Small intestine (tissue), 7 donors: ENCODE results near the gene CRCP. TPM values are rescaled to one million over a fixed set of nuclear protein-coding genes. Genes with fewer than 3 reads are reported as not detected.
"Not testable (repeated sequence)": the region's sequence is repeated elsewhere in the genome, so short reads cannot be mapped to it uniquely, and the experiment has no call there.

ENCODE experiments used
- DNase-seq, 2 donors: peaks; one replicate each; pipeline versions ENCODE4 v3.0.0 to v3.0.0-alpha.2; 2013
- FAIRE-seq: peaks from 2 replicates; lab custom pipeline; 2012; peaks lifted over from hg19 to GRCh38; lab: Jason Lieb, UNC
- H3K27ac ChIP-seq, 3 donors: one replicate each; pipeline ENCODE4 v1.5.1; 2013; ENCODE audit warnings: low read length in 2 of 3, mild to moderate bottlenecking in 2 of 3, control low read depth in 1 of 3, inconsistent platforms in 1 of 3, low read depth in 1 of 3, moderate library complexity in 1 of 3
- H3K27me3 ChIP-seq, 3 donors: one replicate each; pipeline ENCODE4 v1.6.1; 2013; ENCODE audit warnings: low read length in 3 of 3, inconsistent platforms in 1 of 3; ENCODE audit not compliant: control insufficient read depth in 3 of 3, insufficient read depth in 3 of 3
- H3K36me3 ChIP-seq, 3 donors: one replicate each; pipeline ENCODE4 v1.6.1; 2013; ENCODE audit warnings: low read length in 3 of 3, inconsistent platforms in 1 of 3, low read depth in 1 of 3, mild to moderate bottlenecking in 1 of 3, moderate library complexity in 1 of 3; ENCODE audit not compliant: control insufficient read depth in 3 of 3, insufficient read depth in 2 of 3
- H3K4me1 ChIP-seq, 3 donors: one replicate each; pipeline ENCODE4 v1.6.1; 2013; ENCODE audit warnings: low read length in 2 of 3, inconsistent platforms in 1 of 3, low read depth in 1 of 3, mild to moderate bottlenecking in 1 of 3, moderate library complexity in 1 of 3; ENCODE audit not compliant: control insufficient read depth in 3 of 3, insufficient read depth in 2 of 3
- H3K4me3 ChIP-seq, 3 donors: one replicate each; pipeline ENCODE4 v1.5.1; 2013; ENCODE audit warnings: low read length in 3 of 3, control low read depth in 1 of 3, inconsistent platforms in 1 of 3, low read depth in 1 of 3, mild to moderate bottlenecking in 1 of 3, moderate library complexity in 1 of 3
- H3K9me3 ChIP-seq, 2 donors: one replicate each; pipeline ENCODE4 v1.6.1; 2013; ENCODE audit warnings: low read depth in 1 of 2, low read length in 1 of 2; ENCODE audit not compliant: control insufficient read depth in 2 of 2, insufficient read depth in 1 of 2
- WGBS, 3 donors: extraction: QIAGEN DNeasy Blood & Tissue Kit; methylation state at CpG; one replicate each; pipeline ENCODE4 v1.1.7; 2013; 5-methylcytosine and 5-hydroxymethylcytosine counted together
- polyA plus RNA-seq, 4 donors: library from polyadenylated mRNA; stranded (reverse) in 3 of 4; unstranded in 1 of 4; fragments of 200-250 nt in 3 of 4; fragments of 120-200 nt in 1 of 4; gene quantifications; one replicate each; pipeline versions ENCODE4 v1.2.1 to v1.2.3, GENCODE V29; 2013
- donor health status: healthy with polysubstance abuse.
- donor health status: control.
- donor health status: control.
- donor health status: Bipolar disorder and iron deficiency.
- donor health status: healthy.

Gene CRCP
- polyA plus RNA-seq, 4 donors, result 14.5 to 33.6 (median 22.2) TPM

DNA sequence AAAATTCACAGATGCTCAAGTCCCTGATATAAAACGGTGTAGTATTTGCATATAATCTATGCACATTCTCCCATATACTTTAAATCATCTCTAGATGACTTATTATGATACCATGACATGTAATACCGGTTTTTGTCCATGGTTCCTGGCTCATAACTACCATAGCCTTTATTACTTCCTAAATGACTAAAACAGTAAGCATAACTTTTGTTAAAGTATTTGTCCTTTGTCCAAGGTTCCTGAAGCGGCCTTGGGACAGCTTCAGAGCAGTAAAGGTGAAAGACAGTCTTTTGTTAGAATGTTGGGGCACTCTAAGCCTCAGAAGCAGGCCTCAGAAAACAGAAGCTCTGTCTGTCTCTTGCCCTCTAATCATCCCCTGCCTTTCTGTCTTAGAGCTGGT lies 4.0 kb downstream of the CRCP start:
- peak overlapping the region in 1 of 3 donors; percentile 17 for H3K27ac ChIP-seq
- FAIRE-seq (no peak), DNase-seq (no peak)
- H3K4me3 ChIP-seq, result no peak overlapping the region
- H3K4me1 ChIP-seq, result peaks cover 0 to 15% (median 6%) of the 10 kb centered on the region in 3 donors
- WGBS, 3 donors, result 43 to 61% (median 48%) methylated on average over 3 of the region's 3 CpGs
- peaks cover 0 to 23% (median 0%) of the 10 kb centered on the region in 3 donors for H3K36me3 ChIP-seq
- no peaks in the 10 kb centered on the region for H3K9me3 ChIP-seq
- H3K27me3 ChIP-seq, result no peaks in the 10 kb centered on the region

- WGBS, 3 donors, result 77 to 86% (median 82%) methylated on average over 4 of the region's 4 CpGs
- H3K9me3 ChIP-seq, result no peaks in the 10 kb centered on the region
- H3K4me3 ChIP-seq, result no peak overlapping the region
- peaks cover 0 to 15% (median 6%) of the 10 kb centered on the region in 3 donors for H3K4me1 ChIP-seq
- DNase-seq (no peak), FAIRE-seq (no peak)
- no peak overlapping the region for H3K27ac ChIP-seq
- no peaks in the 10 kb centered on the region for H3K27me3 ChIP-seq
- H3K36me3 ChIP-seq, result peaks cover 0 to 23% (median 0%) of the 10 kb centered on the region in 3 donors
Observed at GRCh38 chr7:66119245-66119850, 4.7 kb downstream of the CRCP start.

DNA sequence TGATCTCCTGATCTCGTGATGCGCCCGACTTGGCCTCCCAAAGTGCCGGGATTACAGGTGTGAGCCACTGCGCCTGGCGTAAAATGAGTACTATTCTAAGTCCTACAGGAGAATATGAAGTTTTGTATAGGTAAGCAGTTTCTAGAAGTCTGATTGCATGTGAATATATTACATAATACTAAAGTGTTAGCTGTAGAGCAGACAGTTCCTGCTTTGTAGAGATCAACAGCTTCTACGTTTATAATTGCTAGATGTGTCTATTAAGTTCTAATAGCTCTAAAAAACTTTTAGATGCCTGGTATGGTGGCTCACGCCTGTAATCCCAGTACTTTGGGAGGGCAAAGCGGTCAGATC lies 8.5 kb downstream of the CRCP start:
- Histone ChIP-seq H3K9me3 (no peaks in the 10 kb centered on the region), H3K36me3 (peaks cover 0 to 14% (median 0%) of the 10 kb centered on the region in 3 donors), H3K27me3 (no peaks in the 10 kb centered on the region), H3K4me3 (no peak overlapping the region), H3K4me1 (peaks cover 0 to 4% (median 0%) of the 10 kb centered on the region in 3 donors), H3K27ac (no peak overlapping the region)
- FAIRE-seq, result no peak
- WGBS, 3 donors, result 93 to 97% (median 96%) methylated on average over 9 of the region's 9 CpGs
- no peak for DNase-seq

DNA sequence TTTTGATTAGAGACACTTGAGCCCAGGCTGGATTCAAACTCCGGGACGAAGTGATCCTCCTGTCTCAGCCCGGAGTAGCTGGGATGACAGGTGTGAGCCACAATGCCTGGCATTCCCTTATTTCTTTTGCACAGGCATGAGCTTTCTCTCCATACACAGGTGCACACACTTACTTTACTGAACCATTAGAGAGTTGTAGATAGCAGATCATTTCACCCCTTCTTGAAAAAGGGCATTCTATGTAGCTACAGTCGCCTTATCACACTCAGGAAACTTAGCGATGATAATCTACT lies 9.9 kb downstream of the CRCP start:
- not testable (repeated sequence) for H3K36me3 ChIP-seq, H3K4me1 ChIP-seq, H3K27ac ChIP-seq, DNase-seq, H3K9me3 ChIP-seq, FAIRE-seq, H3K4me3 ChIP-seq, H3K27me3 ChIP-seq
- 60 to 75% (median 67%) methylated on average over 5 of the region's 5 CpGs for WGBS, 3 donors

DNA sequence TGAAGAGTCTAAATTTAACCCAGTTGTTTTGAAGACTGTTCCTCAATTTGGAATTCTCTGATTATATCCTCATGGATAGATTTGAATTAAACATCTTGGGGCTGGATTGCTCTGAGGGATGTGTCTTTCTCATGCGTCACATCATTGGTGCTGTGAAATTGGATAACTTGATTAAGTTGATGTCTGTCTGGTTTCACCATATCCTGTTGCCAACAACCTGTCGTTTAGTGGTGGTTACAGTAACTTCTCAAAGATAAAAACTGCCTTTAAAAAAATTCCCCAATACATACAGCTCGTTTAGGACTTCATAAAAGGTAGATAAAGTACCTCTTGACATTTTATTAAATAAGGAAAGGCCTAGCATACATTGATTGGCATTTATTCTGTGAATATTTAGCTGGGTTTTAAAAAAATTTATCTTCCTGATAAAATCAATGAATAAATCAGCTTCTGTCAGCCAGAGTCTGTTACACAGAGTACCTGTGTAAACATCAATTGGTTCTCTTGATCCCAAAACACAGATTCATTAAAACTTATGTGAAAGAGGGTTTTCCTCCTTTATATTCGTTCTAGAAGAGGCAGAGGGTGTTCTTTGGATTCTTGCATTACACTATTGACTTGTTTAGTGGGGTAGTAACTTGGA lies 10.5 kb downstream of the CRCP start:
- peak overlapping the region in 1 of 3 donors; percentile 39 for H3K27ac ChIP-seq
- FAIRE-seq, result no peak

GRCh38 chr7:66125781-66126352 lies 11.2 kb downstream of the CRCP start:
- H3K4me3 ChIP-seq, H3K9me3 ChIP-seq, H3K27me3 ChIP-seq, H3K4me1 ChIP-seq, DNase-seq, FAIRE-seq: not testable (repeated sequence)
- WGBS, 3 donors, result 71 to 78% (median 72%) methylated on average over 5 to 6 of the region's 6 CpGs
- peak overlapping the region in 1 of 3 donors; percentile 39 for H3K27ac ChIP-seq
- peaks cover 0 to 14% (median 2%) of the 10 kb centered on the region in 3 donors for H3K36me3 ChIP-seq

More for the DNA sequence above, 10.5 kb downstream of the CRCP start:
- WGBS, 3 donors, result 44 to 49% (median 49%) methylated on average over 4 of the region's 4 CpGs
- DNase-seq, result no peak
- Histone ChIP-seq H3K4me1 (no peaks in the 10 kb centered on the region), H3K9me3 (no peaks in the 10 kb centered on the region), H3K36me3 (peaks cover 0 to 11% (median 0%) of the 10 kb centered on the region in 3 donors), H3K27me3 (no peaks in the 10 kb centered on the region), H3K4me3 (no peak overlapping the region)

GRCh38 chr7:66127172-66127571 lies 12.5 kb downstream of the CRCP start:
- not testable (repeated sequence) for H3K4me3 ChIP-seq, H3K27me3 ChIP-seq, H3K27ac ChIP-seq, FAIRE-seq, H3K9me3 ChIP-seq, H3K4me1 ChIP-seq, DNase-seq
- peaks cover 1 to 21% (median 8%) of the 10 kb centered on the region in 3 donors for H3K36me3 ChIP-seq
- 87 to 90% (median 89%) methylated on average over 3 of the region's 3 CpGs for WGBS, 3 donors

DNA sequence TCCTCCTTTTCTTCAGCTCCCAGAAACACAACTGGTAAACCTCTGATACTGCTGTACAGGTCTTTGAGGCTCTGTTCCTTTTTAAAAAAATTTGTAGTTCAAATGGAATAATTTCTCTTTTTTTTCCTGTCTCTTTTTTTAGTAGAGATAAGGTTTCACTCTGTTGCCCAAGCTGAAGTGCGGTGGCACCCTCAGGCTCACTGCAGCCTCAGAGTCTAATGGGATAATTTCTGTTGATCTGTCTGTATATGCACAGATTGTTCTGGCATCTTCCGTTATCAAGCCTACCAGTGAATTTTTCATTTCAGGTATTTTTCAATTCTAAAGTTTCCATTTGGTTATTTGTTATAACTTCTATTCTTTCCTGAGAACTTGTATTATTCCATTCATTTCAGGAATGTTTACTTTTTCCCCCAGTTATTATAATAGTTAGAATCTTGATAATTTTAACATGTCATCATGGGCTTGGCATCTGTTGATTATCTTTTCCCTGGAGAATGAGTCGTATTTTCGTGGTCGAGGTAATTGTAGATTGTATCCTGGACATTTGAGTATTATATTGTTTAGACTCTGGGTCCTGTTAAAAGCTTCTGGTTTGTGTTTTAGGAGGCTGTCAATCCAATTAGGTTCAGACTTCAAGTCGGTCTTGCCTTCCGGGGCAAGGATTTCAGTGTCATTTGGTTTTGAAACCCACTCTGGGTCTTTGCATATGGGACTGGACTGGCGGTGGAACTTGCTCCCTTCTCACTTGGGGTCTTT lies 24.5 kb downstream of the CRCP start:
- FAIRE-seq, result no peak
- 77 to 85% (median 81%) methylated on average over 8 of the region's 8 CpGs for WGBS, 3 donors

More for the DNA sequence above, 24.5 kb downstream of the CRCP start:
- Histone ChIP-seq H3K9me3 (no peaks in the 10 kb centered on the region), H3K27me3 (no peaks in the 10 kb centered on the region), H3K27ac (no peak overlapping the region), H3K4me3 (no peak overlapping the region), H3K4me1 (peaks cover 0 to 4% (median 0%) of the 10 kb centered on the region in 3 donors), H3K36me3 (peaks cover 7 to 52% (median 19%) of the 10 kb centered on the region in 3 donors)
- DNase-seq, result no peak
